Neutrophil (primary cell): ENCODE data around the gene SHANK1.

Source experiments
- H3K27ac ChIP-seq: fragments of 200-600 bp; sonication (generic); 2 replicates; pipeline ENCODE4 v1.5.1; 2016; ENCODE audit warnings: mild to moderate bottlenecking, moderate library complexity
- H3K27me3 ChIP-seq: fragments of 200-600 bp; sonication (generic); 2 replicates; pipeline ENCODE4 v1.6.0; 2016; ENCODE audit warnings: mild to moderate bottlenecking
- H3K36me3 ChIP-seq: fragments of 200-600 bp; sonication (generic); 2 replicates; pipeline ENCODE4 v1.5.1; 2017
- H3K4me1 ChIP-seq, 2 experiments: fragments of 200-600 bp in 1 of 2; sonication (generic) in 1 of 2; 1 replicate in 1 of 2; 2 replicates in 1 of 2; pipeline versions ENCODE4 v1.5.1 to v1.6.1; 2013 to 2016; ENCODE audit warnings: low read depth in 1 of 2, low read length in 1 of 2, mild to moderate bottlenecking in 1 of 2, moderate library complexity in 1 of 2; ENCODE audit not compliant: control insufficient read depth in 1 of 2, insufficient read depth in 1 of 2
- H3K4me3 ChIP-seq, 2 experiments: fragments of 200-600 bp in 1 of 2; sonication (generic) in 1 of 2; 1 replicate in 1 of 2; 2 replicates in 1 of 2; pipeline ENCODE4 v1.5.1; 2013 to 2016; ENCODE audit warnings: low read depth in 1 of 2, low read length in 1 of 2, mild to moderate bottlenecking in 1 of 2, moderate library complexity in 1 of 2
- H3K9me3 ChIP-seq: fragments of 200-600 bp; sonication (generic); 2 replicates; pipeline ENCODE4 v1.5.1; 2016
- CTCF ChIP-seq: fragments of 200-600 bp; sonication (generic); IDR thresholded peaks from 2 replicates; pipeline ENCODE4 v1.5.1; 2016; ENCODE audit warnings: antibody characterized with exemption

SHANK1 gene

GRCh38 chr19:50668879-50669278 is 50.7 kb downstream of the SHANK1 start:
- no peaks in the 10 kb centered on the region for H3K36me3 ChIP-seq
- H3K4me1 ChIP-seq: no peaks in the 10 kb centered on the region
- H3K27me3 ChIP-seq: peaks cover 100% of the 10 kb centered on the region
- no peaks in the 10 kb centered on the region for H3K9me3 ChIP-seq
- no peak for TF ChIP-seq CTCF
- H3K4me3 ChIP-seq: no peak overlapping the region
- H3K27ac ChIP-seq: no peak overlapping the region

- no peaks in the 10 kb centered on the region for H3K4me1 ChIP-seq
- H3K9me3 ChIP-seq: no peaks in the 10 kb centered on the region
- no peaks in the 10 kb centered on the region for H3K36me3 ChIP-seq
- peaks cover 97% of the 10 kb centered on the region for H3K27me3 ChIP-seq
- H3K27ac ChIP-seq: no peak overlapping the region
- no peak for TF ChIP-seq CTCF
- no peak overlapping the region for H3K4me3 ChIP-seq
Observed at GRCh38 chr19:50668416-50668815, 51.2 kb downstream of the SHANK1 start.

GRCh38 chr19:50667759-50668231 is 51.8 kb downstream of the SHANK1 start:
- H3K27me3 ChIP-seq: peaks cover 97% of the 10 kb centered on the region
- no peak for TF ChIP-seq CTCF
- H3K36me3 ChIP-seq: no peaks in the 10 kb centered on the region

GRCh38 chr19:50667177-50667758 is 52.3 kb downstream of the SHANK1 start:
- Histone ChIP-seq H3K36me3 (no peaks in the 10 kb centered on the region), H3K4me3 (no peak overlapping the region), H3K27me3 (peaks cover 97% of the 10 kb centered on the region), H3K27ac (no peak overlapping the region), H3K9me3 (no peaks in the 10 kb centered on the region), H3K4me1 (no peaks in the 10 kb centered on the region)
- TF ChIP-seq CTCF: no peak

More at GRCh38 chr19:50667759-50668231, 51.8 kb downstream of the SHANK1 start:
- Histone ChIP-seq H3K4me1 (no peaks in the 10 kb centered on the region), H3K9me3 (no peaks in the 10 kb centered on the region), H3K27ac (no peak overlapping the region), H3K4me3 (no peak overlapping the region)

GRCh38 chr19:50666346-50667176 is 53.0 kb downstream of the SHANK1 start:
- no peak for TF ChIP-seq CTCF
- H3K4me1 ChIP-seq: no peaks in the 10 kb centered on the region
- no peak overlapping the region for H3K27ac ChIP-seq
- peaks cover 97% of the 10 kb centered on the region for H3K27me3 ChIP-seq
- no peaks in the 10 kb centered on the region for H3K36me3 ChIP-seq
- no peak overlapping the region for H3K4me3 ChIP-seq
- H3K9me3 ChIP-seq: no peaks in the 10 kb centered on the region
